Omental fat pad (tissue), 4 donors: ENCODE measurements around the gene IGLL5. TPM values are rescaled to one million over a fixed set of nuclear protein-coding genes. Genes with fewer than 3 reads are reported as not detected.
"Not testable (repeated sequence)": the region's sequence is repeated elsewhere in the genome, so short reads cannot be mapped to it uniquely, and the experiment has no call there.

Source experiments
- ATAC-seq: fragments of 150-250 bp; one replicate; pipeline ENCODE4 v1.9.1; 2016; ENCODE audit warnings: mild to moderate bottlenecking, moderate library complexity; ENCODE audit not compliant: low FRiP score
- DNase-seq: peaks from one replicate; pipeline ENCODE4 v3.0.0-alpha.2; 2019; ENCODE audit warnings: low spot score
- CTCF ChIP-seq, 3 donors: fragments of 450-650 bp; IDR thresholded peaks; one replicate each; pipeline ENCODE4 v1.5.1; 2016 to 2017; ENCODE audit warnings: antibody characterized with exemption in 3 of 3, mild to moderate bottlenecking in 3 of 3, moderate library complexity in 2 of 3
- total RNA-seq, 4 donors: library from RNA; depleted of rRNA; stranded (reverse); fragments of >200 nt; gene quantifications; one replicate each; pipeline ENCODE4 v1.1.0, GENCODE V29; 2016

IGLL5 gene
- total RNA-seq, 4 donors from 2014 or later, result 1.2 to 7.7 (median 1.4) TPM

GRCh38 chr22:22920910-22921550 lies 33.4 kb downstream of the IGLL5 start:
- no peak for TF ChIP-seq CTCF (IDR thresholded peaks at IDR 0.05)
- no peak for DNase-seq
- no peak for ATAC-seq

- no peak for ATAC-seq
- no peak for DNase-seq
Measured at GRCh38 chr22:22921575-22921974, 34.0 kb downstream of the IGLL5 start.

GRCh38 chr22:22922092-22922953 lies 34.7 kb downstream of the IGLL5 start:
- ATAC-seq, DNase-seq: not testable (repeated sequence)

More at GRCh38 chr22:22921575-22921974, 34.0 kb downstream of the IGLL5 start:
- no peak for TF ChIP-seq CTCF (IDR thresholded peaks at IDR 0.05)

- DNase-seq (no peak), ATAC-seq (no peak)
- no peak for TF ChIP-seq CTCF (IDR thresholded peaks at IDR 0.05)
Measured at GRCh38 chr22:22922954-22923319, 35.3 kb downstream of the IGLL5 start.

GRCh38 chr22:22923379-22923778 lies 35.8 kb downstream of the IGLL5 start:
- ATAC-seq (no peak), DNase-seq (no peak)
- TF ChIP-seq CTCF (IDR thresholded peaks at IDR 0.05), result no peak

GRCh38 chr22:22923930-22924329 lies 36.3 kb downstream of the IGLL5 start:
- no peak for TF ChIP-seq CTCF (IDR thresholded peaks at IDR 0.05)
- DNase-seq (no peak), ATAC-seq (no peak)

GRCh38 chr22:22924369-22925145 lies 36.9 kb downstream of the IGLL5 start:
- ATAC-seq (no peak), DNase-seq (no peak)
- no peak for TF ChIP-seq CTCF (IDR thresholded peaks at IDR 0.05)
